Epithelial cell of proximal tubule (primary cell): ENCODE results near the gene FAM200C. TPM values are rescaled to one million over a fixed set of nuclear protein-coding genes. Genes with fewer than 3 reads are reported as not detected.
A peak's percentile ranks its signal among the peaks of the same experiment; 100 is the strongest.
"Not testable (repeated sequence)": the region's sequence is repeated elsewhere in the genome, so short reads cannot be mapped to it uniquely, and the experiment has no call there.

Experiments
- DNase-seq: peaks from one replicate; pipeline ENCODE4 v3.0.0-alpha.2; 2011; ENCODE audit warnings: low read depth
- H3K4me3 ChIP-seq: 2 replicates; pipeline ENCODE4 v1.5.1; 2011; ENCODE audit warnings: low read depth, mild to moderate bottlenecking, low read length
- CTCF ChIP-seq: conservative IDR thresholded peaks from 2 replicates; pipeline ENCODE4 v1.5.1; 2012; ENCODE audit warnings: low read depth, mild to moderate bottlenecking, low read length
- total RNA-seq: library from RNA; depleted of rRNA; stranded (reverse); fragments of >200 nt; gene quantifications from 2 replicates; pipeline ENCODE4 v1.2.3, GENCODE V29; 2015

FAM200C gene
- total RNA-seq, 1 donor from 2014 or later = 1.3 TPM

GRCh38 chr5:160442824-160443431, 43.1 kb upstream of the FAM200C start:
- DNase-seq = no peak

GRCh38 chr5:160441311-160441781, 41.5 kb upstream of the FAM200C start:
- DNase-seq = no peak
- no peak overlapping the region for H3K4me3 ChIP-seq
- no peak for TF ChIP-seq CTCF

More at GRCh38 chr5:160442824-160443431, 43.1 kb upstream of the FAM200C start:
- H3K4me3 ChIP-seq = no peak overlapping the region
- TF ChIP-seq CTCF = no peak

- DNase-seq = no peak
- peak; percentile 95 for TF ChIP-seq CTCF
- peak overlapping the region; percentile 49 for H3K4me3 ChIP-seq
Measured at GRCh38 chr5:160439205-160439600, 39.3 kb upstream of the FAM200C start.

GRCh38 chr5:160438316-160439204, 38.7 kb upstream of the FAM200C start:
- peak overlapping the region; percentile 49 for H3K4me3 ChIP-seq

GRCh38 chr5:160437271-160437670, 37.4 kb upstream of the FAM200C start:
- DNase-seq = no peak
- no peak for TF ChIP-seq CTCF
- H3K4me3 ChIP-seq = no peak overlapping the region

More at GRCh38 chr5:160438316-160439204, 38.7 kb upstream of the FAM200C start:
- no peak for DNase-seq
- peak; percentile 92 for TF ChIP-seq CTCF

- not testable (repeated sequence) for H3K4me3 ChIP-seq, DNase-seq
Measured at GRCh38 chr5:160436661-160437060, 36.8 kb upstream of the FAM200C start.

- TF ChIP-seq CTCF = no peak
- DNase-seq = no peak
- no peak overlapping the region for H3K4me3 ChIP-seq
Measured at GRCh38 chr5:160436017-160436416, 36.2 kb upstream of the FAM200C start.
